Measurements from ENCODE around the gene CSRNP3. TPM values are rescaled to one million over a fixed set of nuclear protein-coding genes. Genes with fewer than 3 reads are reported as not detected.
A peak's percentile ranks its signal among the peaks of the same experiment; 100 is the strongest.

The CSRNP3 gene
- total and polyA plus RNA-seq, 9 donors: 5.9 to 15.6 (median 12.4) TPM

- H3K4me1 ChIP-seq (ENCODE audit: control insufficient read depth, insufficient read depth, low read length): peaks cover 2% of the 10 kb centered on the region
- H3K4me3 ChIP-seq (ENCODE audit: low read length): no peak overlapping the region
- peak; percentile 35 for DNase-seq
- no peaks in the 10 kb centered on the region for H3K27me3 ChIP-seq (ENCODE audit: control insufficient read depth, insufficient read depth, low read length)
- WGBS (ENCODE audit: insufficient coverage): 25% methylated on average over 1 of the region's 6 CpGs
- no peak overlapping the region for H3K27ac ChIP-seq (ENCODE audit: low read length)
- no peaks in the 10 kb centered on the region for H3K9me3 ChIP-seq (replicated peaks; ENCODE audit: control insufficient read depth, low read depth, low read length)
- H3K36me3 ChIP-seq (ENCODE audit: control insufficient read depth, insufficient read depth, low read length): no peaks in the 10 kb centered on the region
Observed at GRCh38 chr2:165563468-165564225, 94.1 kb downstream of the CSRNP3 start.

- Histone ChIP-seq H3K4me3 (ENCODE audit: low read length) (no peak overlapping the region), H3K27me3 (ENCODE audit: control insufficient read depth, insufficient read depth, low read length) (no peaks in the 10 kb centered on the region), H3K36me3 (ENCODE audit: control insufficient read depth, insufficient read depth, low read length) (no peaks in the 10 kb centered on the region), H3K27ac (ENCODE audit: low read length) (no peak overlapping the region), H3K9me3 (replicated peaks; ENCODE audit: control insufficient read depth, low read depth, low read length) (no peaks in the 10 kb centered on the region), H3K4me1 (ENCODE audit: control insufficient read depth, insufficient read depth, low read length) (peaks cover 2% of the 10 kb centered on the region)
- 100% methylated on average over 1 of the region's 4 CpGs for WGBS (ENCODE audit: insufficient coverage)
- DNase-seq: no peak
Observed at GRCh38 chr2:165566008-165566407, 96.5 kb downstream of the CSRNP3 start.

GRCh38 chr2:165567273-165567672 is 97.8 kb downstream of the CSRNP3 start:
- H3K4me1 ChIP-seq (ENCODE audit: control insufficient read depth, insufficient read depth, low read length): peaks cover 2% of the 10 kb centered on the region
- no CpG with 5 or more reads among the region's 2 CpGs for WGBS (ENCODE audit: insufficient coverage)
- H3K4me3 ChIP-seq (ENCODE audit: low read length): no peak overlapping the region
- H3K27me3 ChIP-seq (ENCODE audit: control insufficient read depth, insufficient read depth, low read length): no peaks in the 10 kb centered on the region
- H3K27ac ChIP-seq (ENCODE audit: low read length): no peak overlapping the region
- DNase-seq: no peak
- H3K36me3 ChIP-seq (ENCODE audit: control insufficient read depth, insufficient read depth, low read length): no peaks in the 10 kb centered on the region
- no peaks in the 10 kb centered on the region for H3K9me3 ChIP-seq (replicated peaks; ENCODE audit: control insufficient read depth, low read depth, low read length)

GRCh38 chr2:165568361-165568760 is 98.9 kb downstream of the CSRNP3 start:
- DNase-seq: no peak
- H3K36me3 ChIP-seq (ENCODE audit: control insufficient read depth, insufficient read depth, low read length): no peaks in the 10 kb centered on the region
- peaks cover 2% of the 10 kb centered on the region for H3K4me1 ChIP-seq (ENCODE audit: control insufficient read depth, insufficient read depth, low read length)
- no peak overlapping the region for H3K27ac ChIP-seq (ENCODE audit: low read length)
- no peaks in the 10 kb centered on the region for H3K27me3 ChIP-seq (ENCODE audit: control insufficient read depth, insufficient read depth, low read length)
- no peak overlapping the region for H3K4me3 ChIP-seq (ENCODE audit: low read length)
- H3K9me3 ChIP-seq (replicated peaks; ENCODE audit: control insufficient read depth, low read depth, low read length): no peaks in the 10 kb centered on the region

GRCh38 chr2:165571477-165571876 is 102.0 kb downstream of the CSRNP3 start:
- no CpG with 5 or more reads among the region's 1 CpG for WGBS (ENCODE audit: insufficient coverage)
- peak overlapping the region; percentile 6 for H3K27ac ChIP-seq (ENCODE audit: low read length)
- no peaks in the 10 kb centered on the region for H3K27me3 ChIP-seq (ENCODE audit: control insufficient read depth, insufficient read depth, low read length)
- H3K9me3 ChIP-seq (replicated peaks; ENCODE audit: control insufficient read depth, low read depth, low read length): no peaks in the 10 kb centered on the region
- H3K4me3 ChIP-seq (ENCODE audit: low read length): no peak overlapping the region
- no peaks in the 10 kb centered on the region for H3K36me3 ChIP-seq (ENCODE audit: control insufficient read depth, insufficient read depth, low read length)
- peaks cover 5% of the 10 kb centered on the region for H3K4me1 ChIP-seq (ENCODE audit: control insufficient read depth, insufficient read depth, low read length)
- no peak for DNase-seq

- Histone ChIP-seq H3K4me3 (ENCODE audit: low read length) (peak overlapping the region; percentile 16), H3K4me1 (ENCODE audit: control insufficient read depth, insufficient read depth, low read length) (peaks cover 5% of the 10 kb centered on the region), H3K27me3 (ENCODE audit: control insufficient read depth, insufficient read depth, low read length) (no peaks in the 10 kb centered on the region), H3K36me3 (ENCODE audit: control insufficient read depth, insufficient read depth, low read length) (no peaks in the 10 kb centered on the region), H3K9me3 (replicated peaks; ENCODE audit: control insufficient read depth, low read depth, low read length) (no peaks in the 10 kb centered on the region), H3K27ac (ENCODE audit: low read length) (peak overlapping the region; percentile 43)
- peak; percentile 75 for DNase-seq
- WGBS (ENCODE audit: insufficient coverage): 22% methylated on average over 1 of the region's 3 CpGs
Observed at GRCh38 chr2:165572151-165572550, 102.7 kb downstream of the CSRNP3 start.

- 12% methylated on average over 8 of the region's 17 CpGs for WGBS (ENCODE audit: insufficient coverage)
- H3K9me3 ChIP-seq (replicated peaks; ENCODE audit: control insufficient read depth, low read depth, low read length): no peaks in the 10 kb centered on the region
- peak overlapping the region; percentile 43 for H3K4me3 ChIP-seq (ENCODE audit: low read length)
- no peaks in the 10 kb centered on the region for H3K36me3 ChIP-seq (ENCODE audit: control insufficient read depth, insufficient read depth, low read length)
- peaks cover 5% of the 10 kb centered on the region for H3K4me1 ChIP-seq (ENCODE audit: control insufficient read depth, insufficient read depth, low read length)
- no peaks in the 10 kb centered on the region for H3K27me3 ChIP-seq (ENCODE audit: control insufficient read depth, insufficient read depth, low read length)
- peak; percentile 83 for DNase-seq
- H3K27ac ChIP-seq (ENCODE audit: low read length): peak overlapping the region; percentile 76
Observed at GRCh38 chr2:165573534-165574461, 104.3 kb downstream of the CSRNP3 start.

GRCh38 chr2:165575044-165575615 is 105.6 kb downstream of the CSRNP3 start:
- H3K9me3 ChIP-seq (replicated peaks; ENCODE audit: control insufficient read depth, low read depth, low read length): no peaks in the 10 kb centered on the region
- H3K27me3 ChIP-seq (ENCODE audit: control insufficient read depth, insufficient read depth, low read length): no peaks in the 10 kb centered on the region
- no CpG with 5 or more reads among the region's 2 CpGs for WGBS (ENCODE audit: insufficient coverage)
- H3K4me1 ChIP-seq (ENCODE audit: control insufficient read depth, insufficient read depth, low read length): peaks cover 5% of the 10 kb centered on the region
- no peak for DNase-seq
- H3K36me3 ChIP-seq (ENCODE audit: control insufficient read depth, insufficient read depth, low read length): no peaks in the 10 kb centered on the region
- H3K27ac ChIP-seq (ENCODE audit: low read length): no peak overlapping the region
- H3K4me3 ChIP-seq (ENCODE audit: low read length): no peak overlapping the region

- DNase-seq: no peak
- H3K27ac ChIP-seq (ENCODE audit: low read length): no peak overlapping the region
- H3K9me3 ChIP-seq (replicated peaks; ENCODE audit: control insufficient read depth, low read depth, low read length): no peaks in the 10 kb centered on the region
- H3K27me3 ChIP-seq (ENCODE audit: control insufficient read depth, insufficient read depth, low read length): no peaks in the 10 kb centered on the region
- H3K36me3 ChIP-seq (ENCODE audit: control insufficient read depth, insufficient read depth, low read length): no peaks in the 10 kb centered on the region
- no peak overlapping the region for H3K4me3 ChIP-seq (ENCODE audit: low read length)
- WGBS (ENCODE audit: insufficient coverage): 17% methylated on average over 1 of the region's 3 CpGs
- H3K4me1 ChIP-seq (ENCODE audit: control insufficient read depth, insufficient read depth, low read length): peaks cover 5% of the 10 kb centered on the region
Observed at GRCh38 chr2:165576409-165577154, 107.1 kb downstream of the CSRNP3 start.

Data from muscle of leg (tissue), 11 donors.